Choroid plexus epithelial cell (primary cell): Measurements from ENCODE around the gene TRDMT1.

Source experiments
- DNase-seq: peaks from one replicate; pipeline ENCODE4 v3.0.0-alpha.2; 2010; ENCODE audit warnings: low read depth
- H3K4me3 ChIP-seq: 2 replicates; pipeline ENCODE4 v1.5.1; 2011; ENCODE audit warnings: low read depth, mild to moderate bottlenecking, control low read depth, low read length, moderate library complexity
- CTCF ChIP-seq: conservative IDR thresholded peaks from 2 replicates; pipeline ENCODE4 v1.5.1; 2011; ENCODE audit warnings: low read depth, mild to moderate bottlenecking, control low read depth, inconsistent platforms, low read length, moderate library complexity

TRDMT1 gene

GRCh38 chr10:17128261-17128660, 73.2 kb downstream of the TRDMT1 start:
- DNase-seq, result no peak
- no peak for TF ChIP-seq CTCF
- H3K4me3 ChIP-seq, result no peak overlapping the region

DNA sequence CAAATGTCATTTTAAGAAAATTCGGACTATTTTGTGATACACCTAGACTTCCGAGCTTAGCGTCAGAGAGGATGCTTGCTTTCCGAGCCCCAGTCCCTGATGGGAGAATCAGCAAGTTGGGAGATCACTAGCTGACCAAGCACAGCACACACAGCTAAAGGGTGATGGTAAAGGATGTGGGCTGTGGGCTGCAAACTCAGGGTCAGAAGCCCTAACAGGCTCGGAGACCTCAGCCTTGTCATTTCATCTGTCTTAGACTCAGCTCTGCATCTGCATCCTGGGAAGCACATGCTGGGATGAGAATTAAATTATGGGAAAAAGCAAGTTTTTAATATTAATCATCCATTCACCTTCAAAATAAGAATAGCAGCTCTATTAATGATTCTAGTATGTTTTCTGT, 75.1 kb downstream of the TRDMT1 start:
- TF ChIP-seq CTCF, result no peak

GRCh38 chr10:17125206-17125893, 76.1 kb downstream of the TRDMT1 start:
- DNase-seq, result no peak
- no peak for TF ChIP-seq CTCF
- no peak overlapping the region for H3K4me3 ChIP-seq

More for the DNA sequence above, 75.1 kb downstream of the TRDMT1 start:
- DNase-seq, result no peak
- no peak overlapping the region for H3K4me3 ChIP-seq

DNA sequence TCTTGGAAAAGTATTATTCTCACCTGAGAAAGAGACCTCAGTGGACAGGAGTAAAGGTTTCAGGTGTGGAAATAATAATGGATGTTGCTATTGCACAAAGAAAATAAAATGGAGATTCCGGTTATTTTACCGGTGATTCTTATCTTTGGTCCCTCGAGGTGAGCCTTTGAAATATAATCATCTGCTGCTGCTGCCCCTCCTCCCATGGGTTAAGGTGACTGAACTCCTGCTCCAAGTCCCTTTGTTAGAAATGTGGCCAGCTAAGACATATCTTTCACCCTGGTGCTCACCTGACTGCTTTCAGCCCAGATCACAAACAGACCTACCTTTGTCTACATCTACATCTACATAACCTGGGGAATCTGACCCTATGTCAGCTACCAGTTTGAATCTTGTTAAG, 77.5 kb downstream of the TRDMT1 start:
- H3K4me3 ChIP-seq, result no peak overlapping the region
- DNase-seq, result no peak
- no peak for TF ChIP-seq CTCF

- no peak overlapping the region for H3K4me3 ChIP-seq
- DNase-seq, result peak; percentile 76
- no peak for TF ChIP-seq CTCF
Measured at GRCh38 chr10:17122726-17123661, 78.5 kb downstream of the TRDMT1 start.

DNA sequence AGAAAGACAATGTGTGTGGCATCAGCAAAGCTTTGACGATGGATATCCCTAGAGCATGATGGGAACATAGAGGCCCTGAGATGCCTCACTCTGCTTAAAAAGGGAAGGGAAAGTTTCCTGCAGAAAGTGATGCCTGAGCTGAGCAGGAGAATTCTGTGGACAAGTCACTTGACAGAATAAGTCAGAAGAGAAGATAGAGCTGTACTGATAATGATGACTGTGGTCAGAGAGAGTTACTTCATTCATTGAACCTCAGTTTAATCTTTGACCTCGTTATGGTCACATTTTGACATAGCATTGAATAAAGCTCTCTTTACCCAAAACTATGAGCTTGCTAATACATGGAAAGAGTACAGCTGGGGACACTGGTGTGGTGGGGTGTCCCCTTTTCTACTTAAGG, 79.4 kb downstream of the TRDMT1 start:
- TF ChIP-seq CTCF, result no peak
- no peak overlapping the region for H3K4me3 ChIP-seq
- DNase-seq, result no peak
